Osteocyte (in vitro differentiated cells): ENCODE data around the gene LRRFIP1. TPM values are rescaled to one million over a fixed set of nuclear protein-coding genes. Genes with fewer than 3 reads are reported as not detected.

Experiments
- DNase-seq: peaks from one replicate; pipeline ENCODE4 v3.0.0; 2021; ENCODE audit warnings: mixed read lengths; ENCODE audit not compliant: unreplicated experiment; ENCODE audit errors: extremely low spot score
- H3K27ac Mint-ChIP-seq: one replicate; pipeline ENCODE4 v1.8.0; 2021; ENCODE audit warnings: mild to moderate bottlenecking, mixed read lengths; ENCODE audit not compliant: unreplicated experiment
- H3K27me3 Mint-ChIP-seq: one replicate; pipeline ENCODE4 v1.8.0; 2021; ENCODE audit warnings: mixed read lengths; ENCODE audit not compliant: unreplicated experiment
- H3K36me3 Mint-ChIP-seq: one replicate; pipeline ENCODE4 v1.8.0; 2021; ENCODE audit warnings: mixed read lengths; ENCODE audit not compliant: unreplicated experiment
- H3K4me1 Mint-ChIP-seq: one replicate; pipeline ENCODE4 v1.8.0; 2021; ENCODE audit warnings: mixed read lengths; ENCODE audit not compliant: unreplicated experiment
- H3K4me3 Mint-ChIP-seq: one replicate; pipeline ENCODE4 v1.8.0; 2021; ENCODE audit warnings: mild to moderate bottlenecking, moderate library complexity, mixed read lengths; ENCODE audit not compliant: unreplicated experiment
- H3K9me3 Mint-ChIP-seq: one replicate; pipeline ENCODE4 v1.8.0; 2021; ENCODE audit warnings: mixed read lengths; ENCODE audit not compliant: unreplicated experiment
- CTCF ChIP-seq: fragments of 200-600 bp; sonication (generic); IDR thresholded peaks from 2 replicates; pipeline ENCODE4 v1.5.0; 2021; ENCODE audit warnings: antibody characterized with exemption, mild to moderate bottlenecking, moderate library complexity
- total RNA-seq: library from RNA; stranded (reverse); gene quantifications from 2 replicates; pipeline ENCODE4 v1.2.1, GENCODE V29; 2021

LRRFIP1 gene
- total RNA-seq, 1 donor from 2014 or later: 79.9 TPM

- DNase-seq: no peak
Measured at GRCh38 chr2:237630216-237631000, 3.0 kb downstream of the LRRFIP1 start.

GRCh38 chr2:237631007-237631785 is 3.8 kb downstream of the LRRFIP1 start:
- H3K4me3 Mint-ChIP-seq: no peak overlapping the region
- no peak for DNase-seq

More at GRCh38 chr2:237630216-237631000, 3.0 kb downstream of the LRRFIP1 start:
- H3K4me3 Mint-ChIP-seq: no peak overlapping the region
- H3K27me3 Mint-ChIP-seq: no peaks in the 10 kb centered on the region
- H3K9me3 Mint-ChIP-seq: peaks cover 13% of the 10 kb centered on the region
- no peak for TF ChIP-seq CTCF
- H3K27ac Mint-ChIP-seq: no peak overlapping the region
- H3K4me1 Mint-ChIP-seq: peaks cover 35% of the 10 kb centered on the region
- H3K36me3 Mint-ChIP-seq: peaks cover 25% of the 10 kb centered on the region

GRCh38 chr2:237631801-237632585 is 4.6 kb downstream of the LRRFIP1 start:
- Mint-ChIP-seq H3K27ac (no peak overlapping the region), H3K27me3 (no peaks in the 10 kb centered on the region), H3K4me3 (no peak overlapping the region), H3K4me1 (peaks cover 27% of the 10 kb centered on the region), H3K36me3 (peaks cover 32% of the 10 kb centered on the region), H3K9me3 (peaks cover 13% of the 10 kb centered on the region)
- DNase-seq: no peak
- TF ChIP-seq CTCF: no peak

More at GRCh38 chr2:237631007-237631785, 3.8 kb downstream of the LRRFIP1 start:
- Mint-ChIP-seq H3K27ac (no peak overlapping the region), H3K36me3 (peaks cover 26% of the 10 kb centered on the region), H3K9me3 (peaks cover 13% of the 10 kb centered on the region), H3K4me1 (peaks cover 32% of the 10 kb centered on the region), H3K27me3 (no peaks in the 10 kb centered on the region)
- TF ChIP-seq CTCF: no peak

GRCh38 chr2:237633061-237633561 is 5.7 kb downstream of the LRRFIP1 start:
- Mint-ChIP-seq H3K27ac (no peak overlapping the region), H3K4me3 (no peak overlapping the region), H3K9me3 (peaks cover 13% of the 10 kb centered on the region), H3K27me3 (no peaks in the 10 kb centered on the region), H3K36me3 (peaks cover 32% of the 10 kb centered on the region), H3K4me1 (peaks cover 27% of the 10 kb centered on the region)
- TF ChIP-seq CTCF: no peak
- no peak for DNase-seq
